ENCODE data around the gene RMND5B.
"Not testable (repeated sequence)": the region's sequence is repeated elsewhere in the genome, so short reads cannot be mapped to it uniquely, and the experiment has no call there.

Gene RMND5B

DNA sequence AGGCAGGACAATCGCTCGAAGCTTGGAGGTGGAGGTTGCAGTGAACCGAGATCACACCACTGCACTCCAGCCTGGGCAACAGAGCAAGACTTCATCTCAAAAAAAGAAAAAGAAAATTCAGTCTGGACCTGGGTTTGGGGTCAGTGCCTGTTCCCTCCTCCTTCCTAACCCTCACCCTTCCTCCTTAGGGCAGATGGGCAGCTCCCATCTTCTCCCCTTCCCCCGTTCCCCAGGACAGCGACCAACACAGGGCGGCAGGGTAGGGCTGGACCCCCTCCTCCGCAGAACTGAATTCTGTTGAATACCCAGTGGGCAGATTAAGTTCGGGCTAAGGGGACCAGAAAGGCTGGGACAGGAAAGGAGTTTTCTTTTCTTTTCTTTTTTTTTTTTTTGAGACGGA lies 1.5 kb upstream of the RMND5B start:
- no peak for DNase-seq (ENCODE audit: low read depth in 1 of 2, low spot score in 1 of 2)

DNA sequence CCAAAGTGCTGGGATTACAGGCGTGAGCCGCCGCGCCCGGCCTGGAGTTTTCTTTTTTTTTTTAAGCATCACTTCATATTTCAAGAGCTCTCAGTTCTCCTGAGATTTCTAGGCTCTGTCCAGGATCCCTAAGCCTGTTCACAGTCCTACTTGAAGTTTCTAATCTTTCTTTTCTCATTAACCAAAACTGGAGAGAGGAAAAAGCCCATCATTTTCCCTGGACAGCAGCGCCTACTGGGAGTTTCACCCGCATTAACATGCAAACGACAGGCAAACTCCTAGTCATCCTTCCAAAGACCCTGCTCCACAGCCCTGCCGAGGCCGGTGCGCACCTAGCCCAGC lies 609 bp upstream of the RMND5B start:
- DNase-seq (ENCODE audit: low read depth in 1 of 2, low spot score in 1 of 2), result not testable (repeated sequence)

DNA sequence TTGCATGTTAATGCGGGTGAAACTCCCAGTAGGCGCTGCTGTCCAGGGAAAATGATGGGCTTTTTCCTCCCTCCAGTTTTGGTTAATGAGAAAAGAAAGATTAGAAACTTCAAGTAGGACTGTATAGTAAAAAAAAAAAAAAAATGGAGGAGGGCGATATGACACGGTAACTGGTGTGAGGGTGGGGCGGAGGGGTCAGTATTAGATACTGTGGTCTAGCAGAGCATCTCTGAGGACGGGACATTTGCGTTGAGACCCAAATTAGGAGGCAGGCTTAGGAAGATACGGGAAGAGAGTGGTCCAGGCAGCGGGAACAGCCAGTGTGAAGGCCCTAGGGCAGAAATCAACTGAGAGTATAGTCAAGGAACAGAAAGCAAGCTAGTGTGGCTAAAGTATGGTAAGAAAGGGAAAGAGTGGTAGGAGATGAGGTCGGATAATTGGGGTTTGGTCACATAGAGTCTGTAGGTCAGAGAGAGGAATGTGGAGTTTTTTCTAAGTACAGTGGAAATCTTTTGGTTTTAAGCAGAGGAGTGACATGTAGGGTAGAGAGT lies 707 bp downstream of the RMND5B start:
- DNase-seq (ENCODE audit: low read depth in 1 of 2, low spot score in 1 of 2), result no peak

DNA sequence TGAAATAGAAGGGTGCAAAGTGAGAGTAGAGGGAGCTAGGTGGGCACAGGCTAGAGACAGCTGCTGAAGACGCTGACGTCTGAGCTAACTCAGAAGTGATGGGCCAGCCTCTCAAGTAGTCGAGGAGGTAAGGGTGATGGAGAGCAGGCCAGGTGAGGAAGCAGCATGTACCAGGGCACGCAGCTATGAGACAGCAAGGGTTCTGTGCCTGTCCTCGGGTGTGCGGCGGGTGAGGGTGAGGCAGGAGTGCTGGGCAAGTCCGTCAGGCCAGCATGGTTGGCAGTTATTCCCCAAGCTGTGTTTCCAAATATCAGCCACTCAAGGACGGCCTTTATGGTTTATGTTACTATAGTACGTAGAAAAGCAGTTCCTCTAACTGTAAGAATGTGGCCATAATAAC lies 6.2 kb downstream of the RMND5B start:
- DNase-seq (ENCODE audit: low read depth in 1 of 2, low spot score in 1 of 2), result no peak

DNA sequence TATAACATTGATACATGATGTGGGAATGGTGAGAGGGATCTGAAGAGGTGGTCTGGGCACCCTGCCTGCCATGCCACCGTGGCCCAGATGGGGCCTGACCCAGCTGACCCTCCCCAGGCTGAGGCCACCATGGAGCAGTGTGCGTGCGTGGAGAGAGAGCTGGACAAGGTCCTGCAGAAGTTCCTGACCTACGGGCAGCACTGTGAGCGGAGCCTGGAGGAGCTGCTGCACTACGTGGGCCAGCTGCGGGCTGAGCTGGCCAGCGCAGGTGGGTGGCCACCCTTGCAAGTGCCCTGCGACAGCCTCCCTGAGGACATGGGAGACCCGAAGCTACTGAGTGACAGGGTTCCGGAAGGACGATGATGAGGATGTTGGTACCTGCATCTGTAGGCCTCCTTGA lies 7.2 kb downstream of the RMND5B start:
- DNase-seq (ENCODE audit: low read depth in 1 of 2, low spot score in 1 of 2), result no peak

DNA sequence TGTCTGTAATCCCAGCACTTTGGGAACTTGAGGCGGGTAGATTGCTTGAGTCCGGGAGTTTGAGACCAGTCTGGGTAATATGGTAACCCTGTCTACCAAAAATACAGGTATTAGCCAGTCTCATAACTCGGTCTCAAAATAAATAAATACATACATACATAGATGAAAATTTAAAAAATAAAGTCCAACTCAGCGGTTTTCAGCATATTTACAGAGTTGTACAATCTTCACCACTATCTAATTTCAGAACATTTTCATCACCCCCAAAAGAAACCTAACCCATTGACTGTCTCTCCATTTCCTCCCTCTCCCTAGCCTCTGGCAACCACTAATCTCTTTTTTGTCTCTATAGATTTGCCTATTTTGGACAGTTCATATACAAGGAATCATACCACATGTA lies 10.7 kb downstream of the RMND5B start:
- no peak for DNase-seq (ENCODE audit: low read depth in 1 of 2, low spot score in 1 of 2)

DNA sequence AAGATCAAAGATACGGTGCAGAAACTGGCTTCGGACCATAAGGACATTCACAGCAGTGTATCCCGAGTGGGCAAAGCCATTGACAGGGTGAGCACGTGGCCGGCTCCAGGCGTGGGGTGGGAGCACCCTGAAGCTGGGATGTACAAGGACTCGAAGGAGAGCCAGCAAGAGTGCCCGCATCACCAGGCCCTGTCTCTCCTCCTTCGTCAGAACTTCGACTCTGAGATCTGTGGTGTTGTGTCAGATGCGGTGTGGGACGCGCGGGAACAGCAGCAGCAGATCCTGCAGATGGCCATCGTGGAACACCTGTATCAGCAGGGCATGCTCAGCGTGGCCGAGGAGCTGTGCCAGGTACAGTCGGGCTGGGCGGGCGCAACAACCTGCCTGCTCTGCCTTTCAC lies 11.8 kb downstream of the RMND5B start:
- DNase-seq (ENCODE audit: low read depth in 1 of 2, low spot score in 1 of 2), result no peak

DNA sequence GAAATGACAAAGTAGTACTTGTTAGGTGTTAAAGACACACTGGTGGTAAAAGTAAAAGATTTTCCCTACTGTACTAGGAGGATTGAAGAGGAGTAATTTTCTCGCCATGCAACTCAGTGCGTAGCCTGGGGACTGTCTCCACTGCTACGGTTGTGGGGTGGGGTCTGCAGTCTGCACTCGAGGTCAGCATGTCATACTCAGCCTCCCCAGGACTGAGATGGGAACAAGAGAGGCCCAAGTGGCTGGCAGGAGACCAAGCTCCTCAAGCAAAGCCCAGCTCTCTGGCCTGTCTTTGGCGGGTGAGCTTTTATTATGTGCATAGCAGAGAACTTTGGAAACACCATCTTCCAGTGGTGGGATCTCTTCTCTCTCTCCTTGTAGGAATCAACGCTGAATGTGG lies 12.4 kb downstream of the RMND5B start:
- DNase-seq (ENCODE audit: low read depth in 1 of 2, low spot score in 1 of 2), result no peak

DNA sequence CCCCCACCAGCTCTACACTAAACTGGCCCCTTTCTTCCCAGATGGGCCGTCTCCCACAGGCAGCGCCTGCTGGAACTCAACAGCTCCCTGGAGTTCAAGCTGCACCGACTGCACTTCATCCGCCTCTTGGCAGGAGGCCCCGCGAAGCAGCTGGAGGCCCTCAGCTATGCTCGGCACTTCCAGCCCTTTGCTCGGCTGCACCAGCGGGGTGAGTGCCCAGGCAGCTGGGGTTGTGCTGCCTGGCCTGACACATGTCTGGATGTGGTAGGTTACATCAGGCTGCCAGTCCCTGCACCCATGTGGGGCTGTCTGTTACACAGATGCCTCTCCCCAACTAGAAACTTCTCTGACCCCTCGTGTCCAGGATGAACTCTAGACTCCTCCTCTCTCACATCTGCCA lies 13.1 kb downstream of the RMND5B start:
- no peak for DNase-seq (ENCODE audit: low read depth in 1 of 2, low spot score in 1 of 2)

DNA sequence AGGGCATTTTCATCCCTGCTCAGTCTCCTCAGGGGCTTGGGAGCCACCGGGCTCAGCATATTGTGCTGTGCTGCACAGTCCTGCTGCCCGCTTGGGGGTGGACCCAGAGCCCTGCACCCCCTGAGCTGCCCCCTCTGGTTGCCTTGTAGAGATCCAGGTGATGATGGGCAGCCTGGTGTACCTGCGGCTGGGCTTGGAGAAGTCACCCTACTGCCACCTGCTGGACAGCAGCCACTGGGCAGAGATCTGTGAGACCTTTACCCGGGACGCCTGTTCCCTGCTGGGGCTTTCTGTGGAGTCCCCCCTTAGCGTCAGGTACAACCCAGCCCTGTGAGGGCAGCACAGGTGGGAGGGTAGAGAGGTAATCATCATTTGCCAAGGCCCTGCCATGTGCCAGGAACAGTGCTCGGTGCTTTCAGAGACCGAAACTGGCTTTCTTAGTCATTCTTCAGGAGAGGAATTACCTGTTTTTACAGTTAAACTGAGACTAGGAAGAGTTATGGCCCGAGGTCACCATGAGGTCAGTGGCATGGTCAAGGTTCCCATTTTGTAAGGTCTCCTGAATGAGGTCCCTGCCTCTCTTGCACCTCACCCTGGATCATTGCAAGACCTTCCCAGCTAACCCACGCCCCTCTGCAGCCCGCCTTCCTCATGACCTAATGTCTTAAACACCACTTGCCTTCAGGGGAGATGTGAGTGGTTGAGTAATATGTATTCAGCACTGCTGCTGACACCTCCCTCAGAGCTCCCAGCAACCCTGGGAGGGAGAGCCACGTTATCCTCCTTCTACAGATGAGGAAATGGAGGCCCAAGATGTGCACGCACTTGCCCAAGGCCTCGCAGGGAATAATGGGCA lies 15.4 kb downstream of the RMND5B start:
- peak; percentile 51 to 61 for DNase-seq (ENCODE audit: low read depth in 1 of 2, low spot score in 1 of 2)

DNA sequence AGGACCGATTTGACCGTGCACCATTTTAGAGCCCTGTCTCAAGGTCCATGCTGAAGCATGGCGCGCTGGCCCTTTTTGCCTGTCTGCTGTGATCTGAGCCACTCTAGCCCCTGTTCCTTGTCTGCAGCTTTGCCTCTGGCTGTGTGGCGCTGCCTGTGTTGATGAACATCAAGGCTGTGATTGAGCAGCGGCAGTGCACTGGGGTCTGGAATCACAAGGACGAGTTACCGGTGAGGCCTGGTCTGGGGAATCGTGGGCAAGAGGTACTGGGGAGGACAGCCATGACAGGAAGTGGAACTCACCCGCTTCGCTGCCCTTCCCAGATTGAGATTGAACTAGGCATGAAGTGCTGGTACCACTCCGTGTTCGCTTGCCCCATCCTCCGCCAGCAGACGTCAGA lies 16.6 kb downstream of the RMND5B start:
- DNase-seq (ENCODE audit: low read depth in 1 of 2, low spot score in 1 of 2), result no peak

DNA sequence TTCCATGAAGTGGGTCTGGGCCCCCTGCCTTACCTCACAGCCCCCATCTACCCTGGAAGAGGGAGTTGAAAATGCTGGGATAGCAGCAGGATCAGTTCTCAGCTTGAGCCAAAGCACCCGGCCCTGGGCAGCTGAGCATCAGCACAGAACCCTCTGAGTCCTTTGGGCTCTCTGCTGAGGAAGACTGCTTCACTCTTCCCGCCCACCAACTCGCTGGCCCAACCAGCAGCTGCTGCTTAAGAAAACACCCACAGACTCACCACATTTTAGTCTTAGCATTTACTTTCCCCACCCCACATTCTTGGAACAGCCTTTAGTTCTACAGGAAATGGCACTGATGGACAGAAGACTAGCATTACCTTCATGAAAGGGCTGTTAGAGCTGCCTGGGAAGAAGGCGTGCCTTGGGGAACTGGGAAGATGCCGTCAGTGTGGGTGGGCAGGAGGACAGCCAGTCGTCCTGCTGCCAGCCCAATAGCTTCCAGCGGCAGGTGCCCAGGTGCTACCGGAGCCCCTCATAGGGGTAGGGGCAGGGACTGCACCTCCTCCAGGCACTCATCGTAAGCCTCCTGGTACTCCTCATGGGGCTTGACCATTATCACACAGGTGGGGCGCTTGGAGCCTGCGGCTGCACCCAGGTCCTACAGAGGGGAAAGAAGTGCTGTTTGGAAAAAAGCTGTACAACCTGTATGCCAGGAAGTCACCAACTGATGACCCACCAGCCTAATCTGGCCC lies 18.6 kb downstream of the RMND5B start:
- no peak for DNase-seq (ENCODE audit: low read depth in 1 of 2, low spot score in 1 of 2)

DNA sequence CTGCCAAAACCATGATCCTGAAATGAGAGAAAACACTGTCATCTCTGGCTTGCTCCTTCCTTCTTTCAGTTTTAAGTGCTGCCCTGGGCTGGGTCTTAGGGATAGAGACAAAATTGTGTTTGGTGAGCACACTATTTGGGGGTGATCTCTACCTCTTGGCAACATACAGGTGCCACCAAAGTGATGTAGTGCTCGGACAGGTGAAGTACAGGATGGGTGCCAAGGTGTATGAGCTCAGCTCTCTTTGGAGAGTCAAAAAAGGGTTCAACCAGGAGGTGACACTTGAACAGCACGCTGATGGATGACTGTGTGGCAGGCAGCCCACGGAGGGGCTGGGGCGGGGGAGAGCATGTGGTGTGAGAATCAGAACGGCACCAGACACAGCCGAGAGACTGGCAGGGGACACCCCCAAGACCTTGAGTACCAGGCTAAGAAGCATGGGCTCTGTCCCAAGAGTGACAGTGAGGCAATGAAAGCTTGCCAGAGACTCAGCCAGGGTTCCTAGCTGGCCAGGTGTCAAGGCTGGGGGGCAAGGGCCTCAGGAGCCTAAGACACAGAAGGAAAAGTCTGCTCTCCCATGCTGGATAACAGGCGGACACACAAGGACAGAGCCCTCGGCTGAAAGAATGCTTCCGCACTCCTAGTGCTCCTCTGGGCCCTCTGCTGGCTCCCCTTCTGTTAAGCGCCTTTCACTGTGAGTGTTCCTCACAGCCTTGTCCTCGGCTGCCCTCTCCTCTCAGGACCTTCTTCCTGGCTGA lies 20.3 kb downstream of the RMND5B start:
- DNase-seq (ENCODE audit: low read depth in 1 of 2, low spot score in 1 of 2), result no peak

DNA sequence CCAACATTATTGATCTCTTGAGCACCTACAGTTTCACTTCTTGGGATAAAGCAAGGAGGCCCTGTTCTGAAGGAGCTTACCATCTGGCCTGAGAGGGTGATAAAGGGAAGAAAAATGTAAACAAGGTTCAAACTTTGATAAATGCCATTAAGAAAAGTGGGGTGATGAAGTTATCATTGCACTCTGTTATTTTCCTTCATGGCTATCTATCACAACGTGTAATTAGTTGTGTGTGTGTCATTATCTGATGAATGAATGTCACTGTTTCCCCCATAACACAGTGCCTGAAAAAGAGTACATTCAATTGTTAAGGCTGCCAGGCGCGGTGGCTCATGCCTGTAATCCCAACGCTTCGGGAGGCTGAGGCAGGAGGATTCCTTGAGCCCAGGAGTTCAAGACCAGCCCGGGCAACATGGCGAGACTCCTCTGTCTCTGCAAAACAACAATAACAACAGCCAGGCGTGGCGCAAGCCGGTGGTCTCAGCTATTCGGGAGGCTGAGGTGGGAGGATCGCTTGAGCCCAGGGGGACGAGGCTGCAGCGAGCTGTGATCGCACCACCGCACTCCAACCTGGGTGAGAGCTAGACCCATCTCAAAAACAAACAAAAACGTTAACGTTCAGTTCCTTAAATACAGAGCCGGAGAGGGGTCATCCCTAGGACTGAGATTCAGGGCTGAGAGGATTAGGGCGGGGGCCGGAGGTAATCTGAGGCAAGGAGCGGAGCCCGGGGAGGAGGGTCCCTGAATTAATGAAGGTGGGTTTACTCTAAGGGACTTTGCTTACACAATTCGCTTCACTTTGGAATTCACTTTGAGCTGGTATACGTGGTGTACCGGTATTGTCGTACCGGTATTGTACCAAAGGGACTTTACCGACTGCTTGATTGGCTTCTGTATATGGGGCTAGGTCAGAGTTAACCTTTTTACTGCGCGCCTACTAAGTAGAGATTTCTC lies 22.0 kb downstream of the RMND5B start:
- no peak for DNase-seq (ENCODE audit: low read depth in 1 of 2, low spot score in 1 of 2)

DNA sequence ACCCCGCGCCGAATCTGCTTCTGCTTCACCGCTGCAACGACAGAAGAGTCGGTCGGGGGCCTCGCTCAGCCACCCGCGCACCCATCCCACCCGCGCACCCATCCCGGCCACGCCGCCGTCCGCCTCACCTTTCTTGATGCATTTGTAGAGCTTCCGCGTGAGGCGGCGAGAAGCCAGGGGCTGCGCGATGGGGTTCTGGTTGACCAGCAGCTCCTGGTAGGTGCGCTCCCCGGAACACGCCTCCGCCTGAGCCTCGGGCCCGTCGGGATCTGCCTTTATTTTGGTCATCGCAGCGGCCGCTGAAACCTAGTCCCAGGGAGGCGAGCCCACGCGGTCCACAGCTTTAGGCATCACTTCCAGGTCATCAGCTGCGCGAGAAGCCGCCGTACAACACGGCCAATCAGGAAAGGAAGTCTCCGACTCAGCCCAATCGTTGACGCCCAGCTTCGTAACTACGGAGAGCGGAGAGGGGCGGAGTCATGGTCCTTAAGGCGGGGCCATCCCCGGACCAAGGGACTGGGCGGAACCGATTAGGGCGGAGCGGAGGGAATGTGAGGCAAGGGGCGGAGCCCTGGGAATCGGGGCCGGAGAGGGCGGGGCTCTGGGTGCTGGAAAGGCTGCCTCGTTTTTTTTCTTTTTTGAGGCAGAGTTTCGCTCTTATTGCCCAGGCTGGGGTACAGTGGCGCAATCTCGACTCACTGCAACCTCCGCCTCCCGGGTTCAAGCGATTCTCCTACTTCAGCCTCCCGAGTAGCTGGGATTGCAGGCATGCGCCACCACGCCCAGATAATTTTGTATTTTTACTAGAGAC lies 22.9 kb downstream of the RMND5B start, which contains the start of gene NHP2:
NHP2 (minus strand) TSS at position 356 of the 811 bp plus-strand sequence; CDS start at position 288, 68 bp downstream.
- DNase-seq (ENCODE audit: low read depth in 1 of 2, low spot score in 1 of 2), result peak; percentile 93 to 96

DNA sequence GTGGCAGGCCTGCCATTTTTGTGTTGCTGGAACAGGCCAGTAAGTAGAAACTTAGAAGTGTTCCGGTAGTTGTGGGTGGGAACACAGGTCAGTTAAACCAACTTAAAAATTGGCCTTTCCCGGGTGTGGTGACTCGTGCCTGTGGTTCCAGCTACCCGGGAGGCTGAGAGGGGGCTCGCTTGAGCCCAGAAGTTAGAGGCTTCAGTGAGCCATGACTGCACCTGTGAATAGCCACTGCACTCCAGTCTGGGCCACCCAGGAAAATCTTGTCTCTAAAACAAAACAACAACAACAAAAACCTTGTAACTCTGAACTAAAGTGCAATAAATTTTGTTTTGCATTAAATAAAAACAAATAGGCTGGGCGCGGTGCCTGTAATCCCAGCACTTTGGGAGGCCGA lies 24.3 kb downstream of the RMND5B start:
- DNase-seq (ENCODE audit: low read depth in 1 of 2, low spot score in 1 of 2), result no peak

DNA sequence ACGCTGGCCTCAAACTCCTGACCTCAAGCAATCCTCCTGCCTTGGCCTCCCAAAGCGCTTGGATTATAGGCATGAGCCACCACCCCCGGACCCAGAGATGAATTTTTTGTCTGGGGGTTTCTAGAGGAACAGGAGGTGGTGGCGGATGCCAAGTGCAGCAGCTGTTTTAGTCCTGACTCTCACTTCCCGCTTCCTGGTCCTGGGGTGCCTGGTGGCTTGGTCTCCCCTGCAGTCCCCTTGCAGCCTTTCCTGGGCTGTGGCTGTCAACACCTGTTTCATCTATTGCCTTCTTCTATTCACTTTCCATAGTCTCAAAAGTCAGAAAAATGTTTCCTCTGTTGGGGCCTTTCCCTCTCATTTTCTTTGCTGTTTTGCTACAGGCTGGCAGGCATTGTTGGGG lies 29.4 kb downstream of the RMND5B start:
- no peak for DNase-seq (ENCODE audit: low read depth in 1 of 2, low spot score in 1 of 2)

DNA sequence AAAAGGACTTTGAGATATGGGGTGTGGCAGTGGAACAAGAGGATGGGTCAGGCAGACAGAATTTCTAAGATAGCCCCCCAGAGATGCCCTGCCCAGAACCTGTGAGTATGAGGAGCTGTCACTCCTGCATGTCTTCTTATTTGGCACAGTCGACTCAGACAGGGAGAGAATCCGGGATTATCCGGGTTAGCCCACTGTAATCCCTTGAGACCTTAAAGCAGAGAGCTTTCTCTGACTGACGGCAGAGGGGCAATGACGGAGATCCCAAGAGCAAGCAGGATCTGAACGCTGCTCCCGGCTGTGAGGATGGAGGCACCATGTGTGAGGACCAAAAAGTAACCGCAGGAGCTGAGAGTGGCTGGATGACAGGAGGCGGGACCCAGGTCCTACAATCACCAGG lies 31.7 kb downstream of the RMND5B start:
- DNase-seq (ENCODE audit: low read depth in 1 of 2, low spot score in 1 of 2), result no peak

All from stimulated activated CD4-positive, alpha-beta T cell treated with anti-CD3 and anti-CD28 coated beads, Interleukin-15, amount 100 ng/mL, for 1 hour (primary cell).